ENCODE results near the gene COQ10B. TPM values are rescaled to one million over a fixed set of nuclear protein-coding genes. Genes with fewer than 3 reads are reported as not detected.

COQ10B gene
- total and polyA plus RNA-seq, 4 experiments from 2014 or later, result 31.7 to 88.1 (median 39.0) TPM

GRCh38 chr2:197486175-197486574 is 32.8 kb downstream of the COQ10B start:
- H3K36me3 Mint-ChIP-seq, result peaks cover 53 to 75% of the 10 kb centered on the region in 2 donors
- H3K36me3 ChIP-seq (ENCODE audit: insufficient read depth, low read length), result peaks cover 28% of the 10 kb centered on the region
- H3K4me1 Mint-ChIP-seq, result peaks cover 0 to 2% (median 0%) of the 10 kb centered on the region in 4 donors
- peak overlapping the region in 2 of 7 donors; percentile 23 to 25 for H3K27ac Mint-ChIP-seq
- intact Hi-C loops (cut with micrococcal nuclease), result no loop called here
- peaks cover 0 to 28% (median 18%) of the 10 kb centered on the region in 8 donors for H3K9me3 Mint-ChIP-seq
- CTCF ChIA-PET (ENCODE audit: partially characterized antibody), result no interaction called here
- POLR2A ChIA-PET (ENCODE audit: partially characterized antibody), result no interaction called here
- H3K4me3 Mint-ChIP-seq, result no peak overlapping the region
- H3K27me3 Mint-ChIP-seq, result no peaks in the 10 kb centered on the region
- H3K4me1 ChIP-seq (ENCODE audit: insufficient read depth, low read length), result no peaks in the 10 kb centered on the region
- H3K27me3 ChIP-seq (ENCODE audit: insufficient read depth, low read length), result no peaks in the 10 kb centered on the region
- no peak overlapping the region for H3K27ac ChIP-seq (ENCODE audit: low read depth, low read length)
- H3K9me3 ChIP-seq (ENCODE audit: control insufficient read depth in 1 of 2, low read length in 2 of 2), result peaks cover 0 to 4% of the 10 kb centered on the region in 2 donors
- no peak for DNase-seq
- H3K4me3 ChIP-seq (ENCODE audit: low read length in 2 of 2), result no peak overlapping the region

- Mint-ChIP-seq H3K36me3 (peaks cover 52 to 72% of the 10 kb centered on the region in 2 donors), H3K4me1 (peaks cover 0 to 3% (median 0%) of the 10 kb centered on the region in 4 donors), H3K9me3 (peaks cover 0 to 27% (median 16%) of the 10 kb centered on the region in 8 donors), H3K27ac (peak overlapping the region in 2 of 7 donors; percentile 35 to 66), H3K27me3 (no peaks in the 10 kb centered on the region), H3K4me3 (no peak overlapping the region)
- intact Hi-C loops (cut with micrococcal nuclease), result no loop called here
- Histone ChIP-seq H3K4me3 (ENCODE audit: low read length in 2 of 2) (no peak overlapping the region), H3K4me1 (ENCODE audit: insufficient read depth, low read length) (no peaks in the 10 kb centered on the region), H3K27me3 (ENCODE audit: insufficient read depth, low read length) (no peaks in the 10 kb centered on the region), H3K9me3 (ENCODE audit: control insufficient read depth in 1 of 2, low read length in 2 of 2) (peaks cover 0 to 4% of the 10 kb centered on the region in 2 donors), H3K27ac (ENCODE audit: low read depth, low read length) (no peak overlapping the region), H3K36me3 (ENCODE audit: insufficient read depth, low read length) (peaks cover 36% of the 10 kb centered on the region)
- CTCF ChIA-PET (ENCODE audit: partially characterized antibody), result no interaction called here
- POLR2A ChIA-PET (ENCODE audit: partially characterized antibody), result no interaction called here
- no peak for DNase-seq
Measured at GRCh38 chr2:197487385-197487784, 34.0 kb downstream of the COQ10B start.

- H3K4me3 Mint-ChIP-seq, result peak overlapping the region in 2 of 8 donors; percentile 26 to 99
- peaks cover 42% of the 10 kb centered on the region for H3K4me1 ChIP-seq (ENCODE audit: insufficient read depth, low read length)
- CTCF ChIA-PET (ENCODE audit: partially characterized antibody), result no interaction called here
- no peaks in the 10 kb centered on the region for H3K27me3 ChIP-seq (ENCODE audit: insufficient read depth, low read length)
- H3K36me3 Mint-ChIP-seq, result peaks cover 31 to 76% of the 10 kb centered on the region in 2 donors
- peaks cover 43% of the 10 kb centered on the region for H3K36me3 ChIP-seq (ENCODE audit: insufficient read depth, low read length)
- peak overlapping the region in 5 of 7 donors; percentile 36 to 92 (median 59) for H3K27ac Mint-ChIP-seq
- H3K27ac ChIP-seq (ENCODE audit: low read depth, low read length), result no peak overlapping the region
- no peak overlapping the region for H3K4me3 ChIP-seq (ENCODE audit: low read length in 2 of 2)
- no peaks in the 10 kb centered on the region for H3K9me3 Mint-ChIP-seq
- POLR2A ChIA-PET (ENCODE audit: partially characterized antibody), result interaction anchor here (1.1 to 2.1 kb wide), 3 partner anchors 21 to 60 kb away, joined by 3 to 10 read pairs (median 7); partner anchors contain the start of genes COQ10B, MOB4 and SF3B1
- intact Hi-C loops (cut with micrococcal nuclease), result loop anchor here (10.0 kb wide), 1 partner anchor 279 kb away; no protein-coding TSS in a partner anchor
- no peaks in the 10 kb centered on the region for H3K27me3 Mint-ChIP-seq
- no peak for DNase-seq
- H3K4me1 Mint-ChIP-seq, result peaks cover 31 to 59% (median 35%) of the 10 kb centered on the region in 4 donors
- no peaks in the 10 kb centered on the region for H3K9me3 ChIP-seq (ENCODE audit: control insufficient read depth in 1 of 2, low read length in 2 of 2)
Measured at GRCh38 chr2:197495433-197496134, 42.2 kb downstream of the COQ10B start.

- Mint-ChIP-seq H3K4me3 (peak overlapping the region in 4 of 8 donors; percentile 93 to 99 (median 97)), H3K27ac (peak overlapping the region; percentile 14 to 98 (median 87)), H3K9me3 (no peaks in the 10 kb centered on the region), H3K4me1 (peaks cover 32 to 70% (median 40%) of the 10 kb centered on the region in 4 donors), H3K36me3 (peaks cover 27 to 75% of the 10 kb centered on the region in 2 donors), H3K27me3 (no peaks in the 10 kb centered on the region)
- ChIA-PET POLR2A (ENCODE audit: partially characterized antibody) (interaction anchor here (1.1 to 2.1 kb wide), 2 partner anchors 43 to 62 kb away, joined by 4 to 7 read pairs; partner anchors contain the start of genes COQ10B and SF3B1), CTCF (ENCODE audit: partially characterized antibody) (no interaction called here)
- Histone ChIP-seq H3K4me3 (ENCODE audit: low read length in 2 of 2) (no peak overlapping the region), H3K9me3 (ENCODE audit: control insufficient read depth in 1 of 2, low read length in 2 of 2) (no peaks in the 10 kb centered on the region), H3K27ac (ENCODE audit: low read depth, low read length) (no peak overlapping the region), H3K27me3 (ENCODE audit: insufficient read depth, low read length) (no peaks in the 10 kb centered on the region), H3K36me3 (ENCODE audit: insufficient read depth, low read length) (peaks cover 37% of the 10 kb centered on the region), H3K4me1 (ENCODE audit: insufficient read depth, low read length) (peaks cover 47% of the 10 kb centered on the region)
- intact Hi-C loops (cut with micrococcal nuclease), result loop anchor here (10.0 kb wide), 1 partner anchor 278 kb away; no protein-coding TSS in a partner anchor
- no peak for DNase-seq
Measured at GRCh38 chr2:197496695-197497094, 43.3 kb downstream of the COQ10B start.

GRCh38 chr2:197497326-197497725 is 44.0 kb downstream of the COQ10B start:
- Mint-ChIP-seq H3K27me3 (no peaks in the 10 kb centered on the region), H3K36me3 (peaks cover 27 to 79% of the 10 kb centered on the region in 2 donors), H3K4me3 (peak overlapping the region; percentile 41 to 99 (median 94)), H3K27ac (peak overlapping the region; percentile 68 to 98 (median 87)), H3K9me3 (no peaks in the 10 kb centered on the region), H3K4me1 (peaks cover 38 to 76% (median 47%) of the 10 kb centered on the region in 4 donors)
- Histone ChIP-seq H3K27me3 (ENCODE audit: insufficient read depth, low read length) (no peaks in the 10 kb centered on the region), H3K36me3 (ENCODE audit: insufficient read depth, low read length) (peaks cover 32% of the 10 kb centered on the region), H3K4me3 (ENCODE audit: low read length in 2 of 2) (no peak overlapping the region), H3K4me1 (ENCODE audit: insufficient read depth, low read length) (peaks cover 53% of the 10 kb centered on the region), H3K9me3 (ENCODE audit: control insufficient read depth in 1 of 2, low read length in 2 of 2) (no peaks in the 10 kb centered on the region), H3K27ac (ENCODE audit: low read depth, low read length) (peak overlapping the region; percentile 77)
- ChIA-PET POLR2A (ENCODE audit: partially characterized antibody) (interaction anchor here (0.8 to 5.6 kb wide), 5 partner anchors 19 to 62 kb away, joined by 3 to 180 read pairs (median 7); partner anchors contain the start of genes COQ10B, MOB4 and SF3B1), CTCF (ENCODE audit: partially characterized antibody) (no interaction called here)
- DNase-seq, result no peak
- intact Hi-C loops (cut with micrococcal nuclease), result loop anchor here (10.0 kb wide), 1 partner anchor 277 kb away; no protein-coding TSS in a partner anchor

- peak overlapping the region; percentile 77 for H3K27ac ChIP-seq (ENCODE audit: low read depth, low read length)
- POLR2A ChIA-PET (ENCODE audit: partially characterized antibody), result interaction anchor here (0.7 to 5.6 kb wide), 11 partner anchors 10 to 699 kb away, joined by 3 to 180 read pairs (median 13); partner anchors contain the start of genes COQ10B, GTF3C3, MARS2 and MOB4
- intact Hi-C loops (cut with micrococcal nuclease), result loop anchor here (10.0 kb wide), 1 partner anchor 276 kb away; no protein-coding TSS in a partner anchor
- peak overlapping the region; percentile 86 to 87 for H3K4me3 ChIP-seq (ENCODE audit: low read length in 2 of 2)
- H3K36me3 ChIP-seq (ENCODE audit: insufficient read depth, low read length), result peaks cover 24% of the 10 kb centered on the region
- H3K36me3 Mint-ChIP-seq, result peaks cover 22 to 79% of the 10 kb centered on the region in 2 donors
- H3K4me1 ChIP-seq (ENCODE audit: insufficient read depth, low read length), result peaks cover 64% of the 10 kb centered on the region
- no peaks in the 10 kb centered on the region for H3K9me3 Mint-ChIP-seq
- CTCF ChIA-PET (ENCODE audit: partially characterized antibody), result interaction anchor here (0.9 kb wide), 1 partner anchor 8 kb away, joined by 3 read pairs; no protein-coding TSS in a partner anchor
- peaks cover 42 to 79% (median 49%) of the 10 kb centered on the region in 4 donors for H3K4me1 Mint-ChIP-seq
- no peak for DNase-seq
- H3K27me3 ChIP-seq (ENCODE audit: insufficient read depth, low read length), result no peaks in the 10 kb centered on the region
- peak overlapping the region; percentile 92 to 98 (median 97) for H3K27ac Mint-ChIP-seq
- no peaks in the 10 kb centered on the region for H3K27me3 Mint-ChIP-seq
- H3K9me3 ChIP-seq (ENCODE audit: control insufficient read depth in 1 of 2, low read length in 2 of 2), result no peaks in the 10 kb centered on the region
- peak overlapping the region; percentile 92 to 99 (median 94) for H3K4me3 Mint-ChIP-seq
Measured at GRCh38 chr2:197498235-197498936, 45.0 kb downstream of the COQ10B start.
